Hypothalamus (tissue), 51 donors: ENCODE measurements around the gene BRD3.

Source experiments
- DNase-seq, 51 donors: peaks; one replicate each; lab custom pipeline; 2025; lab: John Stamatoyannopoulos, UW

The BRD3 gene

DNA sequence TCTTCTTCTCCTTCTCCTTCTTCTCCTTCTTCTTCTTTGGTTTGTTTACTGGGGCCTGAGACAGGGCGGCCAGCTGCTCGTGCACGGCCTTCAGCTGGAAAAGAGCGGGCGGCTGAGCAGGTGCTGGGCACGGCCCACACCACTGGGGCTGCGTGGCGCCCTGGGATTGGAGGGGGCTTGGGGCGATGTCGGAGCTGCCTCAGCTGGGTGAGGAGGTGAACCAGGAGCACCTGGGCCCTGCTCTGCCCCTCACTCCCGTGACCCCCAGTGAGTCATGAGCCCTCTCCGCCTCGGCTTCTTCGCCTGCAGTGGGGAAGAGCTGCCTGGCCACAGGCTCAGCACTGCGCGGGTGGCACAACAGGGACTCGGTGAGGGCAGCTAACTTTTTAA, 27.7 kb downstream of the BRD3 start:
- DNase-seq: no peak

DNA sequence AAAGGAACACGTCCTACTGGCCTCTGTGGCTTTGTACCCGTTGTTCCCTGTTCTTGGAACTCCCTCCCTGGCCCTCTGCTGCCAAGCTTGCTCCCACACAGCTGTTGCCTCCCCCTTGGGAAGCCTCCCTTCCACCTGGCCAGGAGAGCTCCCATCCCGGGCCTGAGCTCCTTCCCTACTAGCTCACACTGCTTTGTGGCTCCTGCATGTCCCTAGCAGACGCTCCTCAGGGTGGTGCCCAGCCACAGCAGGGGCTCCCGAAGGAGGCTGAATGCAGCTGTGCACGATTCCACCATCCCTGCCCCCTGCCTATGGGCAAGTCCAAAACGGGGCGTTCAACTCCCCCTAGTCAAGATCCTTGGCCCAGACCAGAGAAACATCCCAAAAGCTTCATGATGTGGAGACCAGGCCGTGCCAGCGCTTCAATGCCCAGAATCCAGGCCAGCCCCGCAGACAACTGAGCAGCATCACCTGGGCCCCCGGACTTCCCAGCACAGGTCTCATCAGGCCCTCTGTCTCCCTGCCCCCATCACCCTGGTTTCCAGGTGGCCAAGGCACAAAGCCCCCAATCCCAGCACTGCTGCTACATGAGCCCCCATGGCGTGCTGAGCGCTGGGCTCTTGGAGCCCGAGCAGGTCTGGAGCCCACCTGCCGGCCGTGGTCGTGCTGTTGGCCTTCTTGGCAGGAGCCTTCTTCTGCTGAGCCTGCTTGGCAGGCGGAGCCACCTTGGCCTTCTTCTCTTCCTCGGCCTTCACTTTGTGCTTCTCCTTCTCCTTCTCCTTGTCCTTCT, 28.2 kb downstream of the BRD3 start:
- DNase-seq: peak in 1 of 51 donors; percentile 19

DNA sequence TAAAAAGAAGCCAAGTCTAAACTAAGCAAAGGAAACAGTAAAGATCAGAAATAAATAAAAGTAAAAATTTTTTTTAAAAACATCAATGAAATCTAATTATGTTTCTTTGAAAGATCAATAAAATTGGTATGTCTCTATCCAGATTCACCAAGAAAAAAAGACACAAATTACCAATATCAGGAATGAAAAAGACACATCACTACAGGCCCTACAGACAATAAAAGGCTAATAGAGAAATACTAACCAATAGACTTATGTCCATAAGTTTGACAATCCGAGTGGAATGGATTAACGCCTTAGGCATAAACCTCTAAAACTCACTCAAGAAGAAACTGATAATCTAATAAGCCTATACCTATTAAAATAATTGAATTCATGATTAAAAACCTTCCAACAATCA, 30.2 kb downstream of the BRD3 start:
- DNase-seq: no peak

DNA sequence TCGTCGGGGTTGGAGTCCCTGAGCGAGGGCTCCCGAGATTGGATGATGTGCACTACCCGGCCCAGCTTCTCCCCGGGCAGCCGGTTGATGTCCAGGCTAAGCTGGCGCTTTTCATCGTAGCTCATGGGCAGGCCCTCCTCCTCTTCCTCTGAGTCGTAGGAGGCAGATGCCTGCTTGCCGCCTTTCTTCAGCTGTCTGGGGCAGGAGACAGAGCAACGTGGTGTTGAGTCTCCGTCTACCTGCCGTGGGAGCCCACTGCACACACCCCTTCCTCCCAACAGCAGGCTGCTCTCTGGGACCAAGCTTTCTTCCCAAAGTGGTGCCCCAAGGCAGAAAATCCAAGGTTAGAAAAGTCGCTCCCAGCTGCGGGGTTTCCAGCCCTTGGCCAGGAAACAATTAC, 31.7 kb downstream of the BRD3 start:
- DNase-seq: no peak

DNA sequence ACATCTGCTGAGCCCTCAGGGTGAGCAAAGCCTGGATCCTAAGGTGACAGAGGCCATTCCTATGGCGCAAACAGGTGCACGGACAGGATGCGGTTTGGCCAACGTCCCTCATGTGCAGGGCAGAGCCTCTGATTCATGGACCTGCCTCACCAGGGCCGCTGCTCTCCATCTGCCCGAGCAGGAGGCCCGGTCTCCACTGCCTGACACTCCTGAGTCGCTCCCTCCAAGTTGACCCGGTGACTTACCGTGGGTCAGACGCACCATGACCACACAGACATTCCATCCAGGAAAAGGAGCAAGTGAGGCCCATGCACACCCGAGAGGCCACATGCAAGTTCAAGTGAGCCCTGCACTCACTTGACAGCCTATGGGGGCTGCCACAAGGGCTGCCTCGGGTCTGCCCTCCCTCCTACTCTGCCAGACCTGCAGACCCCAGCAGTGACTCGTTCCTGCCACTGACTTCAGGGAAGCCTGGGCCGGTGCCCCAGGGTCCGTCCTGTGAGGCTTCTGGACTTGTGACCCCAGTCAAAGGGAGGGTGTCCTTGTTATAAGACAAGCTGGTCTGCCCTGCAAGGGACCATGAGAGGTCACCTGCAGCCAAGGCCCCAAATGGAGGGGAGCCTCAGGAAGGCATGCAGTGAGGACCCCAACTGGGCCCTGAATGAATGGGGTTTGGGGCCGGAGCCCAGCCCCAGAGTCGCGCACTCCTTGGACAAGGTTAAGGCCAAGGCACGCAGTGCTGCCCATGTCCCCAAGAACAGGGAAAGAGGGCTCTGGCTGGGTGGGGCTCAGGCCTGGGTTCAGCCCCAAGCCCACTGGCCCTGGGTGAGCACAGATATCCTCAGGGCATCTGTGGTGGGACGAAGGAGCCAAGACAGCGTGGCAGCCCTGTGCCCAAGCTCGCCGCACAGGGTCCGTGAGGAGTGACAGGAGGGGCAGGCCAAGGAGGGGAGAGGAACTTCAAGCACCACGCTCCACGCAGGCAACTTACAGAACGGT, 32.5 kb downstream of the BRD3 start:
- no peak for DNase-seq

DNA sequence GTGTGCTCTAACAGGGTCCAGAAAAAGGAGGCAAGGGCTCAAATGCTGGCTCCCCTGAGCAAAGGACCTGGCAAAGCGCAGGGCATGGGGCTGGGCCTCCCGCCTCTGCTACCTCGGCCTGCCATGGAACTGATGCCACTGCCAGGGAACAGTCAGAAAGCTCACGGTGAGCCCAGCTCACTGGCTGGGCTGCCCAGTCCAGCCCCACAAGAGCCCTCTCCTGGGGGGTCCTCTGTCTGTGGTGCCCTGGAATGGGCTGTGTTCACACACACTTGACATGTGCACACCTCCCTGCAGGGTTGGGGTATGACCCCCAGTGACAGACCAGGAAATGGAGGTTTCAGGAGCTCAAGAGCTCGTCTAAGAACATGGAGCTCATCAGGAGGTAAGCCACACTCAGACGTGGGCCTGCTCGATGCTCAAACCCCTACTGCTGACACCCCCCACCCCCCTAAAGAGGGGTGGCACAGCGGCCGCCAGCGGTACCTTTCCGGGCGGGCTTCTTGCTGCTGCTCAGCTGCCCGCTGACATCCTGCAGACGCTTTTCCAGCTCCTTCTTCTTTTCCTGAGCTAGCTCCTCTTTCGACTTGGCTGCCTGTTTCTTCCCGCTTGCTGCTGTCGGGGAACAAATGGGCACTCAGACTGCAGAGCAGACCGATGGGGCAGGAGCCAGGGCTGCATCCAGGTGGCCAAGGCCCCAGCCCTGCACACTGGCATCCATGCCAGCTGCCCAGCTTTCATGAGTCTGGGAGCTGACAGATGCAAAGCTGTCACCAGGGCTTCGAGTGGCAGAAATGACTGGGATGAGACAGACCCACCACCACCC, 33.4 kb downstream of the BRD3 start:
- DNase-seq: no peak

DNA sequence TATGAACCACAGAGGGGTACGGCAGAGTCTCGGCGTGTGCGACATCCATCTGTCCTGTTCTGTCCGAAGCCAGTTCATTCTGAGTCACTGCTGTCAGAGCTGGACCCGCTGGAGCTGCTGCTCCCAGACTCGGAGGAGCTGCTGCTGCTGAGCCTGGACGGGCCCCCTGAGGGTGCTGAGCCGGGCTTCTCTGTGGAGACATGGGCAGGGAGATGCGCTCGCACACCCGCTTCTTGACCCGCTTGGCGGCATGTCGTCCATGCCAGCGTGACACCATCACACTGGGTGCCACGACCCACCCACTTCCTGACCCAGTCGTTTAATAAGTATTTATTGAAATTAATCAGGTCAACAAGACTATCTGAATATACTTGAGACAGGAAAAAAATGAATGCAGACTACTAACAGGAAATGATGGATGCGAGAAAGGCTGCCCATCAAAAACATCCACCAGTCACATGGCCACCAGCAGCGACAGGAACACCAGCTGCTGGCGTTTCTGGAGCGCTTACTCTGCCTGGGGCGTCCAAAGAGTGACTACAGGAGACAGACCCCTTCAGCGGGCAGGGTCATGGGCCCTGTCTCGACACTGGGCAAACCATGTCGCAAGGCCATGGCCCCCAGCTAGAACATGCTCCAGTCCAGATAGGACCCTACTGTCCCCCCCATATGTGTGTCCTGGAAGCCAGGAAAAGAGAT, 34.2 kb downstream of the BRD3 start:
- DNase-seq: no peak

DNA sequence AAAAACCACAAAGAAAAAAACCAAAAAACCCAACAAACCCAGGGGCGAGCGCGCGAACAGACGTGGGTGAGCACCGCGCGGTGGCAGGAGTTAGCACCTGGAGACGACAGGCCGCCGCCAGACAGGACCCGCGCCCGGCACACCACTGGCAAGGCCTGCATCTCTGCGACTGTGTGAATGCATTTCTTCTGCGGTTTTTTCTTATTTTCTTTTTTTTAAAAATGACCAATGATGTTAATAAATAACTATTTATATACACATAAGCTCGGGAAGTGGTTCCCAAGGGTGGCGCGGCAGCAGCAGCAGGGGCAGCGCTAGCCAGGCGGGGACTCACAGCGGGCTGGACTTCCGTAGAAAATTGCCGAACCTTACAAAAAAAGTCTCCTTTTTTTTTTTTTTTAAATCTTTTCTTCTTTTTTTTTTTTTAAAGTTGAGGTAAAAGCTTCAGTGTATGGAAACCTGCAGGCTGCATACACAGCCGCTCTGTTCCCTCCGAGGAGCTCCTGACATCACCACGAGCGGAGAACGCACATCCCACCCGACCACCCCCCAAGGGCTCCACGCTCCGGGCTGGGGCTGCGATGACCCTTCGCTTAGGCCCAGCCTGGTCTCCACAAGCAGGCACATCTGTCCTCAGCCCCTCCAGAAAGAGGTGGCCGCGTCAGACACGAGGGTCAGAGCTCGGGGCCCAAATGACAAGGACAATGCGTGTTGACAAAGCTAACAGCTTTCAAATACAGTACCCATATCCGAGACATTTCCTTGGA, 35.2 kb downstream of the BRD3 start:
- no peak for DNase-seq

DNA sequence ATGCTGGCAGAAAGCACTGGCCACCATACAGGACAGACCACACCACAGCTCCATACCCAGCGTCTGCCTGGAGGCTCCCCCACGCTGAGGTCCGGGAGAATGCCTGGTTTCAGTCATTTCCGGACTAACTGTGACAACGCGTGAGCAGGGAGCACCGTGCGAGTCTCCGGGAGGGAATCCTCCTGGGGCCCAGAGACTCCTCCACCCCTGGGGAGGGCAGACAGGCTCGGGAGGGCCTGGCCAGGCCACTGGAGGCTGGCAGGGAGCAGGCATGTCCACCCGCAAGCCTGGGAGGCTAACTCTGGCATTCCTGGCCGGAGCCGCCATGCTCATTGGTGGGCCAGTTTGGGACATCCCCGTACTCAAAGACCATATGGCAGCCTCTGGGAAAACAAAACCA, 36.0 kb downstream of the BRD3 start:
- no peak for DNase-seq

DNA sequence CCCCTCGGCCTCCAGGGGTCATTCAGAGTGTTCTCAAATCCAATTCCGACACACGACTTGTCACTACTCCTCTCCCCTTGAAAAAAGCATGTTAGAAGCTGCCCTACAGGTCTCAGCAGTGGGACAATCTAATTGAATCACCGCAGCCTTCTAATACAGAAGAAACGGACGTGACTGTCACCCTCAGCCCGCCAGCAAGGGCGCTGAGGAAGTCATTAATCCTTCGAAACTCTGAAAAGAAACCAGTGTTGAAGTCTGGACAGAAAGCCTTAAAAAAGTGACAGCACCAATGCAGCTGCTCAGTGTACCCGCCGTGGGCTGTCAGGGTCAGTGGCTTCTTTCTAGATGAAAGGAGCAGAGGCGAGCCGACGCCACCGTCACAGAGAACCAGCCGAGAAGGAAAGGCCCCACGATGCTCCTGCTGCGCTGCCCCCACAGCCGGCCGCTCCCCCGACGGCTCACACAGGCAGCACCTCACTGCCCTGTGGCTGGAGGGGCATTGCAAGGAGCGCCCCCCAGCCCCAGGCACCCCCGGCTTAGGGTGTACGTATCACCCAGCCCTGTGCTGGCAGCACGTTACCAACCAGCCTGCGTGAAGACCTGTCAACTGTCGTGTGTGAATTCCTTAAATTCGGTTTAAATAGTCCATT, 36.9 kb downstream of the BRD3 start:
- no peak for DNase-seq

DNA sequence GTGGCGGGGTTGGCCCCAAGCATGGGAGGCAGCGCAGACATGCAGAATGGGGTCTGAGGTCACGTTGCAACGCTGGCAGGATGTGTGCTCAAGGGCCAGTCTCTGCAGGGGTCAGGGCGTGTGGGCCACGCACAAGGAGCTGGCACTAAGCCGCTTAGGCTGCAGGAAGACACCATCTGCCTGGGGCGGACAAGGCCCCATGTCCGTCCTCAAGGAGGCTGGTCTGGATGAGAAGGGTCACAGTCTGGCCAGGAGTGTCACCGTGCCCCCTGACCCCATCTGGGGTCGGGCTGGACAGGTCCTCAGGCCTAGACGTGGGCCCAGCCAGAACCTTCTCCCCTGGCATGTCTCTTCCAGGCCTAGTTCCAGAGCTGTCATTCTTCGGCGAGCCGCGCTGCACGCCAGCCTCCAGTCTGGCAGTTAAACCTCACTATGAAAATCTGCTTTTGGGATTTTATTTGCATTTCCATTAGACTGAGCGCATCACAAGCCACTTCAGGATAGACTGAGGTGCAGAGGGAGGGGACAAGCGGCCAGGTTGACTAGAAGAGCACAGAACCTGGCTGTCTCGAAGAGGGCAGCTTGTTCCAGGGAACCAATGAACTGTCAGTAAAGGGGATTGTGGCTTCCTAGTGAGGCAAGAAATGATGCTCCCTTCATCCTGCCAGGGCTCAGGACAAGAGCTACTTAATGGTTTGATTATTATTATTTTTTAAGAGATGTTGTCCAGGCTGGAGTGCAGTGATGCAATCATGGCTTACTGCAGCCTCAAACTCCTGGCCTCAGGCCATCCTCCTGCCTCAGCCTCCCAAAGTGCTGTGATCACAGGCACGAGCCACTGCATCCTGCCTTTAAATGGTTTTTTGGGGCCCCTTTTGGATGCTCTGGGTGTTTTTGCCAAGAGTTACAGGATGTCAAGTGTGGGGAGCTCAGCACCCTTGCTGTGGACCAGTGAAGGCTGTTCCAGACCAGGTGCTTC, 38.3 kb downstream of the BRD3 start:
- DNase-seq: no peak

DNA sequence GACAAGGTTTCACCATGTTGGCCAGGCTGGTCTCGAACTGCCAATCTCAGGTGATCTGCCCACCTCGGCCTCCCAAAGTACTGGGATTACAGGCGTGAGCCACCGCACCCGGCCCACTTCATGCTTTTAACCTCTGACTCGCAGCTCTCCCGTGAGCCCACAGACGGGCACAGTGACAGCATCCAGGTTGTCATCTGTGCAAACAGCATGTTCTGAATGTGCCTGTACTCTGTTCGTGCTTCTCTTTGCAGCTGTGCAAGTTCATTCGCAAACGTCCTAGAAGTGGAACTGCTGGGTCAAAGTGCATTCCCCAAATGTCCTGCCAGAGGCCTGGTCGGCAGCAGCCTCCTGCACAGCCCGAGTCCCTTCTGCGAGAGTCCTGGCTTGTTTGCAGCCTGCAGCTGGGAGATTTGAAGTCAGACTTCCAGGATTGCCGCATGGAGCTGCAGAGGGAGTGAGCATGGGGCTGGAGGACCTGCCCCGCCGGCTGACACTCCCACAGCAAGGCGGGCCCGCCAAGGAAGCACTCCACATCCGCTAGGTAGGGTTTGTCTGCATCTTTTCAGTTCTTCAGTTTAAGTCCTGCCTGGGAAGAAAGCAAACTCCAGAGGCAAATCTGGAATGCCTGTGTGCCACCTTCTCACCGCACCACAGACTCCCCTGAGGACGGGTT, 39.1 kb downstream of the BRD3 start:
- DNase-seq: no peak

DNA sequence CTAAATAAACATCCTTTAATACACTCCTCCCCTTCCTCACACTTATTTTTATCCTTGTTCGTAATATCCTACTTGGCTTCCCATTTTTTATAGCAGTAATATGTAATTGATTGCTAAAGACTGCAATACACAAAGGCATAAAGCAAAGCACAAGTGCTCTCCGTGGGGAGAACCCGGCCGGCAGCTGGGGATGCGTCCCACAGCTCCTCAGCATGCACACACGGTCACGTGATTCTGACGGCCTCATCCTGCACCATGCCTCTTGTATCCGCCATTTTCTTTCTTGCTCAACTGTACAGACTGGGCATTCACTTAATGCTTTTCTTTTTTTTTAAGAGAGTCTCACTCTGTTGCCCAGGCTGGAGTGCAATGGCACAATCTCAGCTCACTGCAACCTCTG, 39.8 kb downstream of the BRD3 start:
- no peak for DNase-seq

DNA sequence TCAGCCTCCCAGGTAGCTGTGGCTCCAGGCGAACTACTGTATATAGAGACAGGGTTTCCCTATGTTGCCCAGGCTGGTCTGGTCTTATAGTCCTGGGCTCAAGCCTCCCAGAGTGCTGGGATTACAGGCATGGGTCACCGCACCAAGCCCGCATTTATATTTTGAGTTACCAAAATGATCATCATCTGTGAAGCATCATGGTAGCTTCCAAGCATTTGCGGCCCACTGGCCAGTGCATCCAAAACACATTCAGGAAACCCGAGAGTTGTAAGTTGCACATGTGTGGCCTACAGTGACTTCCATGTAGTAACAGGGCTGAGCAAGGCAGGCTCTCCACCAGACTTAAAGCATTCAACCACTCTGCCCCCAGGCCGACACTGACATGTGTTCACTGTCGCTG, 40.3 kb downstream of the BRD3 start:
- DNase-seq: no peak

DNA sequence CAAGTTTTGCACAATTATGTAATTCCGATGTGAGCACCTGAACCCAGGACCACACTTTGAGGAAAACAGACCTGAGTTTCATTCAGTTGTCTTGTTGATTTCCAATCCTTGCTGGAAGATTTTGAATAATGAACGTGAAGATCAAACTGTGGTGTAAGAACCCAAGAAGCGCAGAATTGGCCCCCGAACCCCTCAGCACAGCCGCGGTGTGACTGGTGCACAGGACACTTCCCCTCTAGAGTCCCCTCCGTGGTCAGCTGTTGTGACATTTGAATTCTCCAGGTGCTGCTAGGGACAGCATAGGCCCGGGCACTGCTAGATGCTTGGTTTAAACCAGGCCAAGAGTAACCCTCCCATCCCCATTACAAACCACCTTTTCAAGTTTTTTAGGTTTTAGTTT, 40.8 kb downstream of the BRD3 start:
- no peak for DNase-seq

DNA sequence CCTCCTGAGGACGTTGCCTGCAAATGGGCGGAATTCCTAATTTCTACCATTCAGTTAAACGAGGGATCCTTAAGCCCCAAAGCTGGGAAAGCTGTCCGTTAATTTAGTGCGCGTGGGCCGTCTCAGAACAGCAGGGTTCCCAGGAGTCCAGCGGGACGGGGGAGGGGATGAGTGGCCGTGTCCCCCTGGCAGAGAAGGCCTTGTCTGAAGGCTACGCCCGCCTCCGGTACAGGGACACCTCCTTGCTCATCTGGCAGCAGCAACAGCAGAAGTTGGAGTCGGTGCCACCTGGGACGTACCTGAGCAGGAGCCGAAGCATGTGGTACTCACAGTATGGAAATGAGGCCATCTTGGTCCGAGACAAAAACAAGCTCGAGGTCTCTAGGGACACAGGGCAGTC, 41.2 kb downstream of the BRD3 start:
- no peak for DNase-seq
